DMS79 treated with DMSO at 0.1 percent for 48 hours (cell line): Measurements from ENCODE around the gene DYNLT5.
A peak's percentile ranks its signal among the peaks of the same experiment; 100 is the strongest.
"Not testable (repeated sequence)": the region's sequence is repeated elsewhere in the genome, so short reads cannot be mapped to it uniquely, and the experiment has no call there.

ENCODE experiments used
- DNase-seq: peaks from one replicate; lab custom pipeline; 2025; lab: John Stamatoyannopoulos, UW

DYNLT5 gene

GRCh38 chr1:66752000-66752592 lies at the start of gene DYNLT5:
TSS of gene DYNLT5 (plus strand) at chr1:66752459. CDS start at chr1:66754659, 2,200 bp downstream.
- DNase-seq: no peak

GRCh38 chr1:66704177-66704875 lies 47.9 kb upstream of the DYNLT5 start:
- no peak for DNase-seq

- peak; percentile 84 for DNase-seq
Observed at GRCh38 chr1:66705110-66705509, 47.1 kb upstream of the DYNLT5 start.

- no peak for DNase-seq
Observed at GRCh38 chr1:66711420-66711819, 40.8 kb upstream of the DYNLT5 start.

GRCh38 chr1:66712839-66713238 lies 39.4 kb upstream of the DYNLT5 start:
- DNase-seq: no peak

- no peak for DNase-seq
Observed at GRCh38 chr1:66723985-66724384, 28.3 kb upstream of the DYNLT5 start.

GRCh38 chr1:66725885-66726665 lies 26.2 kb upstream of the DYNLT5 start:
- DNase-seq: peak; percentile 76

- no peak for DNase-seq
Observed at GRCh38 chr1:66728021-66728420, 24.2 kb upstream of the DYNLT5 start.

GRCh38 chr1:66728716-66729115 lies 23.5 kb upstream of the DYNLT5 start:
- DNase-seq: not testable (repeated sequence)

GRCh38 chr1:66729119-66729518 lies 23.1 kb upstream of the DYNLT5 start:
- no peak for DNase-seq

GRCh38 chr1:66729523-66729922 lies 22.7 kb upstream of the DYNLT5 start:
- DNase-seq: no peak

- no peak for DNase-seq
Observed at GRCh38 chr1:66730462-66730861, 21.8 kb upstream of the DYNLT5 start.

- no peak for DNase-seq
Observed at GRCh38 chr1:66731170-66731865, 20.9 kb upstream of the DYNLT5 start.

- DNase-seq: no peak
Observed at GRCh38 chr1:66732407-66733166, 19.7 kb upstream of the DYNLT5 start.

- DNase-seq: no peak
Observed at GRCh38 chr1:66733348-66734017, 18.8 kb upstream of the DYNLT5 start.

GRCh38 chr1:66734531-66734930 lies 17.7 kb upstream of the DYNLT5 start:
- not testable (repeated sequence) for DNase-seq

GRCh38 chr1:66737836-66738235 lies 14.4 kb upstream of the DYNLT5 start:
- DNase-seq: no peak

GRCh38 chr1:66739401-66740157 lies 12.7 kb upstream of the DYNLT5 start:
- no peak for DNase-seq

GRCh38 chr1:66745451-66745850 lies 6.8 kb upstream of the DYNLT5 start:
- no peak for DNase-seq

- no peak for DNase-seq
Observed at GRCh38 chr1:66747501-66747900, 4.8 kb upstream of the DYNLT5 start.
